ENCODE data around the gene ARL15.
A peak's percentile ranks its signal among the peaks of the same experiment; 100 is the strongest.

The ARL15 gene

GRCh38 chr5:54021431-54022164 lies 288.8 kb downstream of the ARL15 start:
- Mint-ChIP-seq H3K4me1 (peaks cover 26% of the 10 kb centered on the region), H3K4me3 (peak overlapping the region; percentile 36), H3K36me3 (no peaks in the 10 kb centered on the region), H3K27ac (peak overlapping the region; percentile 21), H3K9me3 (no peaks in the 10 kb centered on the region)
- DNase-seq (ENCODE audit: low spot score in 2 of 2) (no peak), ATAC-seq (peak; percentile 69)

DNA sequence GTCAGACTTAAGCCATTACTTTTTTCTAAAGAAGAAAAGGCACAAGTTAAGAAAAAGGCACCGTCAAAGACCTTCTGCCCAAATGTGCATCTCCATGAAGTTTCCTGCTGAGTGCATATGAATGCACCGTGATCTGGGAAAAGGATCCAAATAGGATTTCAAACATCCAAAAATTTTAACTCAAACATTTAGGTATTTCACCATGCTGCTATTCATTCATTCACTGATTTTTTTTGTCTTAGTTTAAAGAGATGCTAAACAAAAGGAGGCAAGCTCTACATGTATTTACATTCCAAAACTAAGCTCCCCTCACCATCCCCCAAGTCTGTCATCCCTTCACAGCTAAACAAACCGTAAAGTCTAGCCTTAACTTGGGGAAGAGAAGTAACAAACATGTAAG lies 291.9 kb downstream of the ARL15 start:
- Mint-ChIP-seq H3K4me1 (peaks cover 21% of the 10 kb centered on the region), H3K27ac (no peak overlapping the region), H3K9me3 (peaks cover 3% of the 10 kb centered on the region), H3K36me3 (no peaks in the 10 kb centered on the region), H3K4me3 (no peak overlapping the region)
- DNase-seq (ENCODE audit: low spot score in 2 of 2) (no peak), ATAC-seq (no peak)

GRCh38 chr5:54017580-54017979 lies 292.8 kb downstream of the ARL15 start:
- Mint-ChIP-seq H3K9me3 (peaks cover 3% of the 10 kb centered on the region), H3K27ac (no peak overlapping the region), H3K36me3 (no peaks in the 10 kb centered on the region), H3K4me1 (peaks cover 17% of the 10 kb centered on the region), H3K4me3 (no peak overlapping the region)
- ATAC-seq: no peak
- DNase-seq (ENCODE audit: low spot score in 2 of 2): no peak

DNA sequence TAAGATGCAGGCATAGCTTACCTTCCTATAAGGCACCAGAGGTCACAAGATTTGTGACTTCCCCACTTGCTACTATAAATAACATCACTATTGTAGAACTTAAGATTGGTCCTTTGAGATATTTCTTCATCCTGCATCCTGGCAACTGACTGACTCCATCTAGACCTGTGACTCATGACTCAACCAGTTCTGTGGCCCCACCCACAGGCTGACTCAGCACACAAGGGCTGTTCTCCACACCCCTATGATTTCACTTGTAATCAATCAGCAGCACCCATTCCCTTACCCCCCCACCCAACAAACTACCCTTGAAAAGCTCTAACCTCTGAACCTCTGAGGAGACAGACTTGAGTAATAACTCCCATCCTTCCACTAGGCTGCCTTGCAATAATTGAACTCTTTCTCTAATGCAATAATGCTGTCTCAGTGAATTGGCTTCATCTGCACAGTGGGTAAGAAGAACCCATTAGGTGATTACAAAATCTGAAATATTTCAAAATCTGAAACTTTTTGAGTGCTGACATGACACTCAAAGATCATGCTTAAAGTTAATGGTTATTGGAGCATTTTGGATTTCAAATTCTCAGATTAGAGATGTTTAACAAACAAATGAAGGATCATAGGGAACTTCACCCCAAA lies 296.7 kb downstream of the ARL15 start:
- Mint-ChIP-seq H3K9me3 (peaks cover 3% of the 10 kb centered on the region), H3K27ac (no peak overlapping the region), H3K36me3 (no peaks in the 10 kb centered on the region), H3K4me1 (no peaks in the 10 kb centered on the region), H3K4me3 (no peak overlapping the region)
- DNase-seq (ENCODE audit: low spot score in 2 of 2): peak in 1 of 2 donors; percentile 57
- peak; percentile 96 for ATAC-seq

DNA sequence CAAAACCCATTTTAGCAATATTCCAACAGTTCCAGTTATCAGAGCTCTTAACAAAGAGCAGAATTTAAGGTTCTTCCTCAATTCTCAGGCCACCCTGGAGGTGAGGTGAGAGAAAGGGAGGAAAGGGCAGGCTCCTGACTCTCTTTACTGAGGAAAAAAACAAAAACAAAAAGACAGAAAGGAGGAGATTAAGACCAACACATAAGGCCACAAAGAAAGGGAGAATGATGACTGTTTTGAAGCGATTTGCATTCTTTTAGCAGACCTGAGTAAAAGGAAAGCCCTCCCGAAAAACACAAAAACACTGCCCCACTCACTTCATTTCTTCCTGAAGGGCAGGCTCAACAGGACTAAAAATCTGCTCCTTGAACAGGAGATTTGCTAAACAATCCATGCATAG lies 300.5 kb downstream of the ARL15 start:
- Mint-ChIP-seq H3K27ac (no peak overlapping the region), H3K9me3 (peaks cover 3% of the 10 kb centered on the region), H3K36me3 (no peaks in the 10 kb centered on the region), H3K4me3 (no peak overlapping the region), H3K4me1 (no peaks in the 10 kb centered on the region)
- ATAC-seq (no peak), DNase-seq (ENCODE audit: low spot score in 2 of 2) (no peak)

DNA sequence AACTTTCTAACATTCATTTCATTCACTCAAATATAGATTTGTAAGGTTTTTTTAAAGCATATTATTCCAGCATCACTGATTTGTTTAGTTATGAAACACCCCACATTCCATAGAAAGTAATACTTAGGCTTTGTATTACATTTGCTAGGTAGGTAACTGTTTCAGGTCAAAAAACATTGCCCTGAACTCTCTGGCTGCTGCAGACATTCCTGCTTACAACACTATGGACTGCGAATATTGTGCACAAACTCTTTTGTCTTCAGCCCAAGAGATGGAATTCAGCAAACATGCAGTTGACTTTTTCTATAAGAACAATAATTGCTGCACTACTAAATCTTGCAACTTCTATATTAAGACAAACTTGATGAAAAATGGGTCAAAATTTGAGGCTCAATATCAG lies 301.0 kb downstream of the ARL15 start:
- DNase-seq (ENCODE audit: low spot score in 2 of 2) (no peak), ATAC-seq (no peak)
- no peak overlapping the region for H3K27ac Mint-ChIP-seq
- no peak overlapping the region for H3K4me3 Mint-ChIP-seq
- H3K9me3 Mint-ChIP-seq: no peaks in the 10 kb centered on the region
- H3K4me1 Mint-ChIP-seq: no peaks in the 10 kb centered on the region
- H3K36me3 Mint-ChIP-seq: no peaks in the 10 kb centered on the region

- ATAC-seq: no peak
- no peak overlapping the region for H3K4me3 Mint-ChIP-seq
- DNase-seq (ENCODE audit: low spot score in 2 of 2): no peak
Observed at GRCh38 chr5:54007827-54008777, 302.3 kb downstream of the ARL15 start.

DNA sequence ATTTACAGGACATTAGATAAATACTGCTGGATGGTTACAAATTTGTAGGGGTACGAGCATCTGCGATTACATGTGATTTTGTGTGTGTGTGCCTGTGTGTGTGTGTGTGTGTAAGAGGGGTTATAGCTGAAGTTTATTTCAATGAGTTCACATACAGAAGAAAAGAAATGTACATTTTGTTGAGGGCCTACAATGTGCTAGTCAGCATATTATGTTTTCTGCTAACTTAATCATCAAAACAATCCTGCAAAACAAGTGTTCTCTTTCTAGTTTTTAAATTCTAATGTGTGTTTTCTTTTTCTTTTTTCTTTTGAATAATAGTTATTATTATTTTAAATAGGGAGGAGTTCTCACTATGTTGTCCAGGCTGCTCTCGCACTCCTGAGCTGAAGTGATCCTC lies 305.7 kb downstream of the ARL15 start:
- no peak overlapping the region for H3K27ac Mint-ChIP-seq
- H3K4me3 Mint-ChIP-seq: no peak overlapping the region
- H3K4me1 Mint-ChIP-seq: no peaks in the 10 kb centered on the region
- no peak for DNase-seq (ENCODE audit: low spot score in 2 of 2)
- ATAC-seq: no peak
- H3K9me3 Mint-ChIP-seq: no peaks in the 10 kb centered on the region
- no peaks in the 10 kb centered on the region for H3K36me3 Mint-ChIP-seq

More at GRCh38 chr5:54007827-54008777, 302.3 kb downstream of the ARL15 start:
- Mint-ChIP-seq H3K4me1 (no peaks in the 10 kb centered on the region), H3K36me3 (no peaks in the 10 kb centered on the region), H3K27ac (no peak overlapping the region), H3K9me3 (no peaks in the 10 kb centered on the region)

DNA sequence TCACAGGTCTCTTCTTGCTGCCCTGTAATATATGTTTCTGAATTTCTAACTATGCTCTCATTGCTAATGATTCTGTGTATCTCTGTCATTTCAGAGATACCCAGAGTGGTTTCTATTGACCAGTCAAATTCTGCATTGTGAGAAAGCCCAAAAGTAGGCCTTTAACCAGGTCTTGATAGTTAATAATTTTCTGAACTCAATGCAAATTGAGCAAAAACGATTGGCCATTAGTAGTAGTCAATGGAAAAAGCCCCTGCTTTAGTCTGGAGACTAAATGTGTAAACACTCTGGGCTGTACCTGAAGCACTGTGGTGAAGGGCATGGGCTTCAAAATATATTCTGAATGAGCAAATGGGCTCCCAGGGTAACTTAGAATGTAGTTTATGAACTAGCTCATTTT lies 307.6 kb downstream of the ARL15 start:
- DNase-seq (ENCODE audit: low spot score in 2 of 2) (no peak), ATAC-seq (no peak)
- H3K4me3 Mint-ChIP-seq: no peak overlapping the region
- no peaks in the 10 kb centered on the region for H3K9me3 Mint-ChIP-seq
- no peaks in the 10 kb centered on the region for H3K36me3 Mint-ChIP-seq
- H3K27ac Mint-ChIP-seq: no peak overlapping the region
- H3K4me1 Mint-ChIP-seq: no peaks in the 10 kb centered on the region

DNA sequence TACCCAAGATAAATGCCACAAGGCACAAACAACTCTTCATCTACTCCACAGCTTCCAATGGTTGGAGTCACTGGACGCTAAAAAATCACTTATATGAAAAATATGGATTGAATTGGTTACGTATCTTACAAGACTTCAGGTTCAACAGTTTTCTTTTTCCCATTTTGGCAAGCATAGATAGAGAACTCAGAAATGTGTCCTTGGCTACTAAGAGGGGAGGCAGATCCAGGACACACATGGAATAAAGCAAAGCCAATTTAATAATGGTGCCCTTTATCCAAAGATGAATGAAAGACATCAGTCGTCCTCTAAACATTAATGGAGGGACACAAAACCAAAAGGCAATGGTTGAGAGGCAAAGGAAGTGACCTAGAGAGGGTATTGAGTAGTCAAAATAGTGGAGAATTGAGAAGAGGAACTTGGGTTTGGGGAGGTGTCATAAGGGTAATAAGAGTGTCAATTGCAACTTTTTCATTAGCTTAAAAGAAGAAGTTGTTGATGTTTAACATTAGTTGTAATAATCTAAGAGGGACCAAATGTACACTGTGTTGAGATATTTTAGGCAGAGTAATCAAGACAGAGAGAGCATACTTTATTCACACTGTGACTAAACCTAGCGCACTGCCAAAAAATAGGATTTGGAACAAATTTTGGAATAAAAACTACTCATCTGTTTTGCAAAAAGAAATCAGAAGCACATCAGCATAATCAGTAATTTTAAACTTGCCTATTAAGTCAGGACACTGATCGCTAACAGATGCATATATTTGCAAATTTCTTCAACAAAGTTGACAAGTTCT lies 308.2 kb downstream of the ARL15 start:
- Mint-ChIP-seq H3K4me3 (no peak overlapping the region), H3K4me1 (no peaks in the 10 kb centered on the region), H3K27ac (no peak overlapping the region), H3K9me3 (no peaks in the 10 kb centered on the region), H3K36me3 (no peaks in the 10 kb centered on the region)
- no peak for ATAC-seq
- no peak for DNase-seq (ENCODE audit: low spot score in 2 of 2)

- H3K27ac Mint-ChIP-seq: no peak overlapping the region
- no peak for DNase-seq (ENCODE audit: low spot score in 2 of 2)
- H3K4me1 Mint-ChIP-seq: no peaks in the 10 kb centered on the region
- H3K4me3 Mint-ChIP-seq: no peak overlapping the region
- ATAC-seq: no peak
- H3K36me3 Mint-ChIP-seq: no peaks in the 10 kb centered on the region
- no peaks in the 10 kb centered on the region for H3K9me3 Mint-ChIP-seq
Observed at GRCh38 chr5:54000011-54000410, 310.4 kb downstream of the ARL15 start.

DNA sequence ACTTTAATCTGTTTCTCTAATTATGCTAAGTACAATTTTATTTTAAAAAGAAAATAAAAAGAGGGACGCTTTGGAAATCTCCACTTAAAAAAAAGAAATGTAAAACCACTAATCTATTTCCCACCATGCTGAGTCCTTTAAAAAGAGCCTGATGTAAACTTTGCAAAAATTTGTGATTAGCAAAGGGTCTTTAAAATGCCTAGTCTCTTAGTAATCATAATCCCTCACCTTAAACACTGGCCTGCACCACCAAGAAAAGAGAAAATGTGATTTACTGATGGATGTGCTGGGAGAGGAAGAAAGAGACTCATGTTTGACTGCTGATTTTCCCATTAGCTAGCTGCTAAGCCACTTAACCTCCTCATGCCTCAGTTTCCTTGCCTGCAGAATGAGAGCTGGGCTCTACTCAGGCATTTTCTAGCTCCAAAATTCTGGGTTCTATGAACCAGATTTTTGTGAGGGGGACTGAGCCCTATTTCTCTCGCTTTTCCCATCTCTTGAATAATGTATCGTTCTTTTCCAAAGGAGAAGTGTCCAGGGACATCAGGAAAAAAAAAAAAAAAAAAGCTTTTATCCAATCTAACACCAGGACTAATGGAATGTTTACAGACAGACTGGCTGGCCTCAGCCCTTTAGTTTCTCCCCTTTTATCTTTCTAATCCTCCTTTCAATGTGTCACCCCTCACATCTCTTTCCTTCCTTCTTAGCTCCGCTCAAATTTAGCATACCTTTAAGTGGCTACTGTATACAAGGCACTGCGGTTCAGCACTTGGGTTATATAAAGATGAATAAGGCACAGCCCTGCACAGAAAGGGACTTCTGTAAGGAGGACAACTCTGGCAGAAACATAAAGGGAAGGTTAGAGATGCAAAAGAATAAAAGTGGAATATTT lies 312.4 kb downstream of the ARL15 start:
- H3K4me3 Mint-ChIP-seq: no peak overlapping the region
- ATAC-seq: no peak
- H3K9me3 Mint-ChIP-seq: no peaks in the 10 kb centered on the region
- no peak for DNase-seq (ENCODE audit: low spot score in 2 of 2)
- peaks cover 6% of the 10 kb centered on the region for H3K4me1 Mint-ChIP-seq
- H3K36me3 Mint-ChIP-seq: no peaks in the 10 kb centered on the region
- H3K27ac Mint-ChIP-seq: no peak overlapping the region

- ATAC-seq (no peak), DNase-seq (ENCODE audit: low spot score in 2 of 2) (no peak)
- H3K36me3 Mint-ChIP-seq: no peaks in the 10 kb centered on the region
- H3K9me3 Mint-ChIP-seq: no peaks in the 10 kb centered on the region
- H3K4me1 Mint-ChIP-seq: peaks cover 6% of the 10 kb centered on the region
- peak overlapping the region; percentile 38 for H3K27ac Mint-ChIP-seq
- no peak overlapping the region for H3K4me3 Mint-ChIP-seq
Observed at GRCh38 chr5:53996008-53996407, 314.4 kb downstream of the ARL15 start.

DNA sequence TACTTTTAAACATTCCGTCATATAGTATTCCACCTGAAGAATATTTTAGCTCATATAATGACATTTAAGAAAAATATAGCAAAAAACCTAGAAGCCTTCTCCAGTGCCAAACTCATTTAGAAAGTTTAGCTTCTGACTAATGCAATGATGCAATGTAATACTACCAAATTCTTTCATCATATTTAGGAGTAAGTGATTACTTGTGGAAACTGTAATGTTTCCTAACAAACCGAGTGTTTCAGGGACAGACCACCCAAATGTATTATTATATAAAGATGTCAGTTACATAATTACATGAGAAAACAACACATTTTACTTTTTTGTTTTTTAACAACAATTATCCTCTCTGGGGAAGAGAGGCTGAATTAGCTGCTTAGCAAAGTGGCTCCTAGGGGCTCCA lies 316.2 kb downstream of the ARL15 start:
- ATAC-seq (no peak), DNase-seq (ENCODE audit: low spot score in 2 of 2) (no peak)
- Mint-ChIP-seq H3K36me3 (no peaks in the 10 kb centered on the region), H3K4me1 (peaks cover 6% of the 10 kb centered on the region), H3K27ac (peak overlapping the region; percentile 73), H3K9me3 (no peaks in the 10 kb centered on the region), H3K4me3 (no peak overlapping the region)

All from stimulated activated effector memory CD8-positive, alpha-beta T cell treated with anti-CD3 and anti-CD28 coated beads, Interleukin-12 subunit alpha, Interleukin-12 subunit beta, amount 100 ng/mL, for 72 hours (primary cell).